Colonic mucosa (tissue), 4 donors: Measurements from ENCODE around the gene RBFA. TPM values are rescaled to one million over a fixed set of nuclear protein-coding genes. Genes with fewer than 3 reads are reported as not detected.

ENCODE experiments used
- DNase-seq: peaks from one replicate; pipeline ENCODE4 v3.0.0-alpha.2; 2020
- H3K27ac ChIP-seq: fragments of 200-600 bp; one replicate; pipeline ENCODE4 v1.8.0; 2021
- H3K27me3 ChIP-seq: fragments of 200-600 bp; one replicate; pipeline ENCODE4 v1.8.0; 2021
- H3K36me3 ChIP-seq: fragments of 200-600 bp; one replicate; pipeline ENCODE4 v1.8.0; 2021
- H3K4me1 ChIP-seq: fragments of 200-600 bp; one replicate; pipeline ENCODE4 v1.8.0; 2021; ENCODE audit warnings: mild to moderate bottlenecking
- H3K4me3 ChIP-seq: fragments of 200-600 bp; one replicate; pipeline ENCODE4 v1.8.0; 2021
- H3K9ac ChIP-seq, 2 donors: one replicate each; pipeline ENCODE4 v1.7.0; 2013; ENCODE audit warnings: control low read depth in 2 of 2, low read depth in 2 of 2, low read length in 2 of 2
- H3K9me3 ChIP-seq: fragments of 200-600 bp; one replicate; pipeline ENCODE4 v1.8.0; 2021
- CTCF ChIP-seq: fragments of 200-600 bp; IDR thresholded peaks from one replicate; pipeline ENCODE4 v1.8.0; 2022; ENCODE audit warnings: antibody characterized with exemption, mild to moderate bottlenecking
- intact Hi-C: fragments of 100-400 bp; cut with DNase I; formaldehyde crosslinking; loops from one replicate; pipeline ENCODE4 v1.14.1; 2022
- total RNA-seq, 2 donors: library from RNA; stranded (reverse); fragmentation: NEBNext Ultra II Directional in 1 of 2; extraction: Animal tissue kit (Norgen Biotek cat#: 25700) in 1 of 2; gene quantifications; one replicate each; pipeline ENCODE4 v1.2.1, GENCODE V29; 2021
- donor health status: healthy.
- donor health status: DM: no; HTN: no; CAD: no.
- donor health status: DM: no; HTN: no; CAD: no.

The RBFA gene
- total RNA-seq, 2 donors from 2014 or later: 16.3 to 18.4 TPM

- Histone ChIP-seq H3K36me3 (no peaks in the 10 kb centered on the region), H3K4me3 (no peak overlapping the region), H3K4me1 (no peaks in the 10 kb centered on the region), H3K27ac (no peak overlapping the region), H3K27me3 (no peaks in the 10 kb centered on the region), H3K9me3 (no peaks in the 10 kb centered on the region), H3K9ac (no peak overlapping the region)
- no peak for DNase-seq
- no peak for TF ChIP-seq CTCF
- intact Hi-C loops: no loop called here
Measured at GRCh38 chr18:80067321-80067720, 33.1 kb downstream of the RBFA start.

DNA sequence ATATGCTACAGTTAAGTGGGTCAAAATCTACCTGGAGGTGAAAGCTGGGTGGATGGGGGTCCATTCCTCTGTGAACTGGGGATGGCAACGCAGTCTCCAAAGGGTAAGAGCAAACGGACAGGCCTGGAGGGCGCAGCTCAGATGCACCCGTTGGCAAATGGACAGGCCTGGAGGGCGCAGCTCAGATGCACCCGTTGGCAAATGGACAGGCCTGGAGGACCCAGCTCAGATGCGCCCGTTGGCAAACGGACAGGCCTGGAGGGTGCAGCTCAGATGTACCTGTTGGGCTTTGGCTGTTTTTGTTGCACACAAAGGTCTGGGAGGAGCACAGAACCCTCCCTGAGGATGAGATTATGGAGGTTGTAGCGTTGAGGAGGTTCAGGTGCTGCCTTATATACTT lies 33.7 kb downstream of the RBFA start:
- intact Hi-C loops: no loop called here
- H3K9me3 ChIP-seq: no peaks in the 10 kb centered on the region
- no peak for DNase-seq

DNA sequence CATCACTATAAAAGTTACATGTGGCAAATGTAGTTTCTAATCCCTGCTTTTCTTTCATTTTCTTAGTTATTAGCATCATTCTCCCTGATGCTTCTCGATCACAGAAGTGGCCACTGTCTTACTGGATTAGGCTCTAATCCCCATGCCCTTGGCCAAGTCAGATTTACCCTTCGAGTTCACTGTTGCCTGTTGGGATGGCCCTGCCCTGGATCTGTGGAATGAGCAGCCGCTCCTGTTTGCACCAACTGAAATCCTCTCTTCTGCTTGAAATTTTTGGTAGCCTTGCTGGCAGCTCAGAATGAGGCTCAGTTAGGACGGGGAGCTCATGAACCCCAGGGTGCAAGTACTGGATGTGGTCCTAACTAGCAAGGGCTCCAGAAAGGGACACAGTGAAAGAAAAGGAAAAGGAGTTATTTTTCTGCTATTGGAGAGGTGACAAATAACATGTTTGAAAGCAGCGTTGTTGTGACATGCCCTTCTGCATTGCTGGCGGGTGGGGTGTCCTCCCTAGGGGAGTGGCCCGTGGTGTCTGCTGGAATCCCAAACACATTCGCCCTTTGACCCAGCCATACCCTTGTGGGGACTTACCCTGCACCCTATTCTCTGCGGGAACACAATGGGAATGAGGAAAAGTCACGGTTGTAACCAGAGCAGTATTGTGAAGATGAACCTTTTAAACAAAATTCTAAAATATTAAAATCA lies 34.5 kb downstream of the RBFA start:
- intact Hi-C loops: no loop called here
- Histone ChIP-seq H3K36me3 (no peaks in the 10 kb centered on the region), H3K27ac (no peak overlapping the region), H3K4me1 (no peaks in the 10 kb centered on the region), H3K4me3 (no peak overlapping the region), H3K9ac (no peak overlapping the region), H3K9me3 (no peaks in the 10 kb centered on the region), H3K27me3 (no peaks in the 10 kb centered on the region)
- no peak for DNase-seq
- no peak for TF ChIP-seq CTCF

More for the DNA sequence above, 33.7 kb downstream of the RBFA start:
- no peak overlapping the region for H3K4me3 ChIP-seq
- H3K9ac ChIP-seq: no peak overlapping the region
- no peaks in the 10 kb centered on the region for H3K36me3 ChIP-seq
- H3K4me1 ChIP-seq: no peaks in the 10 kb centered on the region
- no peaks in the 10 kb centered on the region for H3K27me3 ChIP-seq
- no peak for TF ChIP-seq CTCF
- H3K27ac ChIP-seq: no peak overlapping the region

- TF ChIP-seq CTCF: no peak
- Histone ChIP-seq H3K9me3 (no peaks in the 10 kb centered on the region), H3K4me1 (no peaks in the 10 kb centered on the region), H3K9ac (no peak overlapping the region), H3K36me3 (no peaks in the 10 kb centered on the region), H3K27me3 (no peaks in the 10 kb centered on the region), H3K27ac (no peak overlapping the region), H3K4me3 (no peak overlapping the region)
- DNase-seq: no peak
- intact Hi-C loops: no loop called here
Measured at GRCh38 chr18:80070825-80071224, 36.6 kb downstream of the RBFA start.

GRCh38 chr18:80074183-80074582 lies 39.9 kb downstream of the RBFA start:
- no peaks in the 10 kb centered on the region for H3K36me3 ChIP-seq
- no peak for DNase-seq
- no peak overlapping the region for H3K27ac ChIP-seq
- TF ChIP-seq CTCF: no peak
- no peaks in the 10 kb centered on the region for H3K27me3 ChIP-seq
- no peaks in the 10 kb centered on the region for H3K9me3 ChIP-seq
- intact Hi-C loops: no loop called here
- no peak overlapping the region for H3K4me3 ChIP-seq
- no peaks in the 10 kb centered on the region for H3K4me1 ChIP-seq
- H3K9ac ChIP-seq: no peak overlapping the region
